HK-2 (cell line): ENCODE data around the gene GABPB1.

Experiments used
- DNase-seq: peaks from one replicate; pipeline ENCODE4 v3.0.0-alpha.2; 2018; ENCODE audit not compliant: unreplicated experiment

The GABPB1 gene

GRCh38 chr15:50344006-50344464 is 11.0 kb downstream of the GABPB1 start:
- no peak for DNase-seq

DNA sequence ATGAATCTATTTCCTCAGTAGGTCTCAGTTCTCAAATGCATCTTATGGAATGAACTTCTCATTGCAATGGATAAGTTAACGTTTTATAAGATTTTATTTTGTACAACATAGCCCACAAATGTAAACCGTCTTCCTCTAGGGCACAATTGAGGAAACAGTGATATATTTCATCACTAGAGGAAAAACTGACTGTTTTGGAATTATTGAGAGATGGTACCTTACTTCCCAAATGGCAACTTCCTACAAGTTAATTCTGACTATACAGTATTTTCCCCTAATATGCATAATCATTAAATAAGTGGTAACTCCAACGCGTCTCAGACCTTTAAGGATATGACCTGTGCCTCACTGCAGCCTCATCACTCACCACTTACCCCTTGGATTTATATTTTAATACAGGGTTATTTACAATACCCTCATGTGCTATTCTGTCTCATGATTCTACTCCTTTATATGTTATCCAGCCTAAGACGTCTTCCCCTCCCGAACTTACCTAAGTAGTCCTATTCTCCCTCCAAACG is 13.3 kb downstream of the GABPB1 start:
- no peak for DNase-seq

- no peak for DNase-seq
These were observed 14.6 kb downstream of the GABPB1 start for GRCh38 chr15:50340416-50340815.

GRCh38 chr15:50339717-50340116 is 15.3 kb downstream of the GABPB1 start:
- DNase-seq = no peak

DNA sequence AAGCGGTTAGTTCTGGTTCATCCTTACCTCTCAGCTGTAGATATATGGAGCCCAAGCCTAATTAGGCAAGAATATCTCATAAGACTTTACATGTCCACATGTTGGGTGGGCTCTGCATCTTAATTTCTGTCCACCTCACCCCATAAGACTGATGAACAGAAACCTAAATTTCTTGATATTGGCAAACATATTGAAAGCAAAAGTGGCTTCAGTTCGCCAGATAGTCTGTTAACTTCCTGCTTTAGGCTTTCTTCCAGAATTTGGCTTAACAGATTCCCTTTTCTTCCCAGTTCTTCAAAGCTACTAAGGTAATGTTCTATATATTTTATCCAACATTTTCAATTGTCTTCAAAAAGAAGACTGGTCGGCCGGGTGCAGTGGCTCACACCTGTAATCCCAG is 19.7 kb downstream of the GABPB1 start:
- no peak for DNase-seq

- DNase-seq = no peak
These were observed 21.8 kb downstream of the GABPB1 start for GRCh38 chr15:50333229-50333628.

GRCh38 chr15:50330921-50331320 is 24.1 kb downstream of the GABPB1 start:
- DNase-seq = no peak

- DNase-seq = no peak
These were observed 26.9 kb downstream of the GABPB1 start for GRCh38 chr15:50328116-50328515.

- no peak for DNase-seq
These were observed 33.3 kb downstream of the GABPB1 start for GRCh38 chr15:50321680-50322210.

GRCh38 chr15:50320504-50320903 is 34.5 kb downstream of the GABPB1 start:
- DNase-seq = no peak

DNA sequence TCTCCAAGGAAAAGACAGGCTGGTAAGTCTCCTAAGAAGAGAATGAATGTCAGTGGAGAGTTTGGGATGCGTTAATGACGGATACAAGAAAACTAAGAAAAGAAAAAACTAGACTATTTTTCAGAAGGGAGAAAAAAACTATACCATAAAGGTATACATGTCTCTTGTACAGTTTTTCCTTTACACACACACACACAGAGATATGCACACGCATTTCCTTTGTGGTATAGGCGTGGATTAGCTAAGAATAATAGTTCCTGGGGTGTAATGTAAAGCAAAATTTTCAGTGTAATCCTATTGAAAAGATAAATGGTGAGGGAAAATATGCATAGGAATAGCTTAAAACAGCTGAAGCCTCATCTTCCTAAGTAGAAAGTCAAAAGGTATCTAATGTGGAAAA is 36.3 kb downstream of the GABPB1 start:
- DNase-seq = no peak

DNA sequence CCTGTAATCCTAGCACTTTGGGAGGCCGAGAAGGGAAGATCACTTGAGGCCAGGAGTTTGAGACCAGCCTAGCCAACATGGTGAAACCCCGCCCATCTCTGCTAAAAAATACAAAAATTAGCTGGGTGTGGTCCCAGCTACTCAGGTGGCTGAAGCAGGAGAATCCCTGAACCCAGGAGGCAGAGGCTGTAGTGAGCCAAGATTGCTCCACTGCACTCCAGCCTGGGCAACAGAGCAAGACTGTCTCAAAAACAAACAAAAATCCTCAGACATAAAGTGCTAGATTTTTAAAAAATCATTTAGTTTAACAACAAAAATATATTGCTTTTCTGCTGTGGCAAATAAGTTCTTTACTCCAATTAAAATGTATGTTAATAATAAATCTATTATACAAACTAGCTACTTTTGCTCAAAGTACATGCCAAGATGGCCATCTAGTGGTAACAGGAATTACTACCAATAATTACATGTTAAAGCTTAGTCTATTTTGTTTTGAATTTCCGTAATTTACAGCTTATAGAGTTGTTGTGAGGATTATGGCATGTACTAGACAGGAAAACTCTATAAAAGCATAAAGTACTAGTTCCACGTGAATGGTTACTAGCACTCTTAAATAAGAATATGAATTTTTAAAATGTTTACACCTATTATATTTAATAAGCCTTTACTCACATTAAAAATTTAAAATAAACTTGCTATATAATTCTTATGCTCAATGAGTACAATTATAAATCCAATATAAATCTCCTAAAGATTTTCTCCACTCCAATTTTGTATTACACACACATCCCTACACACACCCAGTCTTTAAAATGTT is 39.0 kb downstream of the GABPB1 start:
- DNase-seq = no peak

DNA sequence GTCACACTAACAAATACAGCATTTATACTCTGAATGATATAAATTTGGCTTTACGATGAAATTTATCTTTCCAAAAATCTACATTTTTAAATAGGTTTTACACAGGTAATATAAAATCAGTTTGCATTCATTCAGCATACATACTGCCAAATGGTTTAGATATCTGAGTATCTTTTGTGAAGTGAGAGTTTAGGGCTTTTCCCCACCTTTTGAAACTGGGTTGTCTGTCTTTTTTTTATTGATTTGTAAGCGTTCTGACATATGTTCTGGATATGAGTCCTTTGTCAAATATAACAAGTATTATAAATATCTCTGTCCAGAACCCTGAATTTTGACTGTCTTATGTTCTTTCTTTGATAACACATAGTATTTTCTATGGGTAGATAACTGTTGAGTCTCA is 42.4 kb downstream of the GABPB1 start:
- no peak for DNase-seq

DNA sequence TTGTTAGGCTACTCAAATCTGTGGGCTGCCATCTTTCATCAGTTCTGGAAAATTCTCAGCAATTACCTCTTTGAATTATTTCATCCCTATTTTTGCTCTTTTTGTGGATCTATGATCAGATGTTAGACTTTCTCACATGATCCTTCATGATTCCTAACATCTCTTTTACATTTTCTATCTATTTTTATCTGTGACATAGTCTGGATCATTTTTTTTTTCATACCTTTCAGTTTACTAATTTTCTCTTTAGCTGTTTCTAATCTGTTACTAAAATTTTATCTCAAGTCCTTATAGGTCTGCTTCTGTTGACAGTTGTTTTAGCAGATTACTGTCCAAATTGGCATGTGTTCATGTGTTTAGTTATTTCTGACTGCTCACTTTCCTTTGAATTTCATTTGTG is 47.2 kb downstream of the GABPB1 start:
- no peak for DNase-seq

DNA sequence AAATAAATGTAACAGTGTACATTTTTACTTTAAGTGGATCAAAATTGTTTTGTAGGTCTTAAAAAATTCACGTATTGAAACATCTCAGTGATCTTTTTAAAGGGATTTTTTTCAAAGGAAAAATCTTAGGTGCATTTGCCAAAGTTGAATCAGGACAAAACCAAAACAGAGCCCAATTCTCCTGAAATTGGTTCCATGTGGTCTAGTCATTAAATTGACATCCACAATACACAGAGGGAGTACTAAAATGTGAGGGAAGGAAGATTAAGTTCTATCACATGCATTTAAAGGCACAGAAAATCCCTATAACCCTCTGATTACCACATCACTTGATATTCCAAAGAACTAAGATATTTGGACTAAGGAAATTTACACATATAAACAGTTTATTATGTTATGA is 50.2 kb downstream of the GABPB1 start:
- no peak for DNase-seq

- DNase-seq = no peak
These were observed 52.4 kb downstream of the GABPB1 start for GRCh38 chr15:50302581-50302980.

- DNase-seq = no peak
These were observed 56.7 kb downstream of the GABPB1 start for GRCh38 chr15:50298340-50298739.

GRCh38 chr15:50295966-50296365 is 59.0 kb downstream of the GABPB1 start:
- DNase-seq = no peak

GRCh38 chr15:50289749-50290148 is 65.2 kb downstream of the GABPB1 start:
- no peak for DNase-seq

DNA sequence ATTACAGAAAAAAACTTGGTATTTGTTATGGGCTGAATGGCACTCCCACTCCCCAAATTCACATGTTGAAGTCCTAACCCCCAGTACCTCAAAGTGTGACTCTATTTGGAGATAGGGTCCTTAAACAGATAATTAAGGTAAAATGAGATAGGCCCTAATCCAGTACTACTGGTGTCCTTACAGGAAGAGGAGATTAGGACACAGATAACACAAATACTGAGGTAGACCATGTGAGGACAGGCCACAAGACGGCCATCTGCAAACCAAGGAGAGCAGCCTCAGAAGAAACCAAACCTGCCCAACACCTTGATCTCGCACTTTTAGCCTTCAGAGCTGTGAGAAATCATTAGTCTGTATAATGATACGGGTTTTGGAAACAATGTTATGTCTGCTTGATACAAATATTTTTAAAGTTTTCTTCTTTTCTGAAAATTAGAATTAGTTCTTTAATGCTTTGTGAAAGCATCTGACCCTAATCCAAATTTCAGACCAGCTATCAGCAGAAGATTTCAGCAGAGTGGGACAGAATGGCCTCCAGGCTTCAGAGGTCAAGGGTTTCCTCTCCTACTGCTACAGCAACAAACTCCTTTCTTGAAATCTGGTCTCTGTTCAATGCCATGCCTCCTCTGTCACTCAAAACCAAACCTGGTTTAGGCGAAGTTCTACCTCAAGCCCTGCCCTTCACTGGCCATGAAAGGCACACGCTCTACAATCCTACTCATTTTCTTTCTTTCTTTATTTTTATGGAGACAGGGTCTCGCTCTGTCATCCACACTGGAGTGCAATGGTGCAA is 67.5 kb downstream of the GABPB1 start:
- DNase-seq = no peak

DNA sequence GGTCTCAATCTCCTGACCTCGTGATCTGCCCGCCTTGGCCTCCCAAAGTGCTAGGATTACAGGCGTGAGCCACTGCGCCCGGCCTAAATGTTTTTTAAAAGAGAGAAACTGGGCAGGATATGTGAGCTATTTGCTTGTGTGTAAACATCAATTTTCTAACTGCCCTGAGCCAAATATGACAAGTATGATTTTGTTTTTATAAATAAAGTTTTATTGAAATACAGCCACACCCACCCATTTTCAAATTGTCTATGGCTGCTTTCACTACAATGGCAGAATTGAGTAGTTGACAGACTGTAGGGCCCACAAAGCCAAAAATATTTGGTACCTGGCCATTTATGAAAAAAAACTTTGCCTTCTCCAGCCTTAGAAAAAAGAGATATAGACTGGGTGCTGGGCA is 73.6 kb downstream of the GABPB1 start:
- no peak for DNase-seq

DNA sequence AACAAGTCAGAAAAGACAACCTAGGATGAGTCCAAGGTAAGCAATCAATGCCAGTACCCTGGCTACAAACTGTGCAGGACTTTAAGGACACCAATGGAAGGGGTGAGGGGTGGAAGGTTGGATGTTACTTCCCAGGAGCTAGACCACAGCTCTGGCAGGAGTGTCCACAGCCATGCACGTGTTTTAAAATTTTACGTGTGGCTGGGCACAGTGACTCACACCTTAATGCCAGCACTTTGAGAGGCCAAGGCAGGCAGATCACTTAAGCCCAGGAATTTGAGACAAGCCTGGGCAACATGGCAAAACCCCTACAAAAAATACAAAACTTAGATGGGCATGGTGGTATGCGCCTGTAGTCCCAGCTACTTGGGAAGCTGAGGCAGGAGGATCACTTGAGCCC is 74.7 kb downstream of the GABPB1 start:
- DNase-seq = peak; percentile 38

DNA sequence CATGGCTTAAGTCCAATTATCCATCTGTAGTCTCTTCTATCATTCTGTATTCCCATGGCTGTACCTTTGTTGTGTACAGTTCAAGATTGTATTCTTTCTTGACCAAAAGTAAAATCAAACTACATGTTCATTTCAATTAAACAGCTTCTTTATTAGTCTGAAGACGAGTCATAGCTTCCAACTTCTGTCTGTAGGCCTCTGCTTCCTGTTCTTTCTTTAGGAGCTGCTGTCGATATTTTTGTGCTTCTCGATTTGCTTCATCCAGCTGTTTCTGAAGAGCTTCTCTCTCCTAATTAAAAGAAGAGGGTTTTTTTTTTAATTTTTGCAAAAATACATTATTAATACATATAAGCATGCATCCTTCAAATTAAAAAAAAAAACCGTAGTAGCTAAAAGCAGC is 76.5 kb downstream of the GABPB1 start:
- no peak for DNase-seq
